ENCODE data around the gene ITPKB.

The ITPKB gene

DNA sequence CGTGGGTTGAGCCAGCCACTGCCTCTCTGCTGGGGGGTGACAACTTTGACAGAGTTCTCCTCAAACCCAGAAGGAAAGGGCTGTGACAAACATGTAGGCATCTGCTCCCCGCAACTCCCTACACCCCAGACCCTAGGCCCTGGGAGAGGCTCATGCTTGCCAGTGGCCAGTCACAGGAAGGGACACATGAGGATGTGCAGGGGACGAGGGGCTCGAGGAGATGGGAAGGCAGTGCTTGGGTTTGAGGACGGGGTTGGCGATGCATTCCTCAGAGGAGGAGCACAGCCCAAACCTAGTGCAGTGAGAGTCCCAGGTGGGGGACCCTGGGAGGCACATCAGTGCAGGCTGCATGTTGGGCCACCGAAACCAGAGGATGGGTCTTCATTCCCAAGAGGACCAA lies 128.4 kb downstream of the ITPKB start:
- Histone ChIP-seq H3K9me2 (ENCODE audit: low read depth, low read length) (no peaks in the 10 kb centered on the region), H3K36me3 (ENCODE audit: insufficient read depth, low read length) (no peaks in the 10 kb centered on the region), H3K79me2 (ENCODE audit: insufficient read depth, low read length) (no peaks in the 10 kb centered on the region), H3K9ac (ENCODE audit: low read length) (no peak overlapping the region), H3K4me2 (ENCODE audit: low read length) (no peak overlapping the region), H4K20me1 (ENCODE audit: insufficient read depth, low read length) (no peaks in the 10 kb centered on the region), H3F3A (ENCODE audit: insufficient read depth, low read length) (no peaks in the 10 kb centered on the region), H3K9me3 (ENCODE audit: low read length) (no peaks in the 10 kb centered on the region), H2AFZ (ENCODE audit: low read length) (no peak overlapping the region), H3K4me1 (ENCODE audit: insufficient read depth, low read length, severe bottlenecking) (no peaks in the 10 kb centered on the region), H3K4me3 (ENCODE audit: low read depth, low read length, poor library complexity, severe bottlenecking) (no peak overlapping the region), H3K27me3 (ENCODE audit: insufficient read depth, low read length) (no peaks in the 10 kb centered on the region), H3K27ac (ENCODE audit: low read depth, low read length, poor library complexity, severe bottlenecking) (no peak overlapping the region)
- TF ChIP-seq EZH2 (IDR thresholded peaks at IDR 0.05; ENCODE audit: borderline replicate concordance, low read length), result no peak
- TF ChIP-seq, protein P1, sequence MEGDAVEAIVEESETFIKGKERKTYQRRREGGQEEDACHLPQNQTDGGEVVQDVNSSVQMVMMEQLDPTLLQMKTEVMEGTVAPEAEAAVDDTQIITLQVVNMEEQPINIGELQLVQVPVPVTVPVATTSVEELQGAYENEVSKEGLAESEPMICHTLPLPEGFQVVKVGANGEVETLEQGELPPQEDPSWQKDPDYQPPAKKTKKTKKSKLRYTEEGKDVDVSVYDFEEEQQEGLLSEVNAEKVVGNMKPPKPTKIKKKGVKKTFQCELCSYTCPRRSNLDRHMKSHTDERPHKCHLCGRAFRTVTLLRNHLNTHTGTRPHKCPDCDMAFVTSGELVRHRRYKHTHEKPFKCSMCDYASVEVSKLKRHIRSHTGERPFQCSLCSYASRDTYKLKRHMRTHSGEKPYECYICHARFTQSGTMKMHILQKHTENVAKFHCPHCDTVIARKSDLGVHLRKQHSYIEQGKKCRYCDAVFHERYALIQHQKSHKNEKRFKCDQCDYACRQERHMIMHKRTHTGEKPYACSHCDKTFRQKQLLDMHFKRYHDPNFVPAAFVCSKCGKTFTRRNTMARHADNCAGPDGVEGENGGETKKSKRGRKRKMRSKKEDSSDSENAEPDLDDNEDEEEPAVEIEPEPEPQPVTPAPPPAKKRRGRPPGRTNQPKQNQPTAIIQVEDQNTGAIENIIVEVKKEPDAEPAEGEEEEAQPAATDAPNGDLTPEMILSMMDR (IDR thresholded peaks at IDR 0.05; ENCODE audit: low read length), result no peak

DNA sequence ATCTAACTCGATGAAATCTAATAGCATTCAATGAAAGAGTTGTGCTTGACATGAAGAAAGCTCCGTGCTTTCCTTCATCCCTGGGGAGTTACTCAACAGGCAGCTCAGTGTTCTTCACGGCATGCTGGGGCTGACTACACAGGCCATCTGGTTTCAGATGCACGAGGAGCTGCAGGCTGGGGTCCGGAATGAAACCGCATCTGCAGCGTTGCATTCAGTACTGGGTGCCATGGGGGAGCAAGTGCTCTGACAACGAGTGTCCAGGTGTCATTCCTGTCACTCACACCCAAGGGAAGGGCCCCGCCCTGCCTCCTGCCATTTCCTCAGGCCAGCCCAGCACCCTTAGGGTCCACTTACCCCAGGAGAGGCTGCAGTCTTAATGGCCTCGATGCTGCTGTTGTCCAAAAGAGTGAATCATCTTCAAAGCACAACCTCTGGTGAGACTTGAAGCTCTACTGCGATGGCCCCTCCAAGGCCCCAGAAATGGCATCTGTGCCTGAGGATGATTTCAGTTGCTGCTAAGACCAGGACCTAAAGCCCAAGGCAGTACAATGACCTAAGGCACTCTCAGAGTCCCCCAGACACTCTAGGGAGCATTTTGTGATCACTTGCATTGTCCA lies 129.1 kb downstream of the ITPKB start:
- TF ChIP-seq, protein P1 (IDR thresholded peaks at IDR 0.05; ENCODE audit: low read length), result no peak
- TF ChIP-seq EZH2 (IDR thresholded peaks at IDR 0.05; ENCODE audit: borderline replicate concordance, low read length), result no peak
- no peaks in the 10 kb centered on the region for H3K4me1 ChIP-seq (ENCODE audit: insufficient read depth, low read length, severe bottlenecking)
- H3K4me2 ChIP-seq (ENCODE audit: low read length), result no peak overlapping the region
- no peak overlapping the region for H2AFZ ChIP-seq (ENCODE audit: low read length)
- H3K27me3 ChIP-seq (ENCODE audit: insufficient read depth, low read length), result no peaks in the 10 kb centered on the region
- no peaks in the 10 kb centered on the region for H4K20me1 ChIP-seq (ENCODE audit: insufficient read depth, low read length)
- H3K79me2 ChIP-seq (ENCODE audit: insufficient read depth, low read length), result no peaks in the 10 kb centered on the region
- H3K9ac ChIP-seq (ENCODE audit: low read length), result no peak overlapping the region
- no peak overlapping the region for H3K27ac ChIP-seq (ENCODE audit: low read depth, low read length, poor library complexity, severe bottlenecking)
- H3K9me3 ChIP-seq (ENCODE audit: low read length), result no peaks in the 10 kb centered on the region
- H3K9me2 ChIP-seq (ENCODE audit: low read depth, low read length), result no peaks in the 10 kb centered on the region
- H3K4me3 ChIP-seq (ENCODE audit: low read depth, low read length, poor library complexity, severe bottlenecking), result no peak overlapping the region
- H3F3A ChIP-seq (ENCODE audit: insufficient read depth, low read length), result no peaks in the 10 kb centered on the region
- H3K36me3 ChIP-seq (ENCODE audit: insufficient read depth, low read length), result no peaks in the 10 kb centered on the region

DNA sequence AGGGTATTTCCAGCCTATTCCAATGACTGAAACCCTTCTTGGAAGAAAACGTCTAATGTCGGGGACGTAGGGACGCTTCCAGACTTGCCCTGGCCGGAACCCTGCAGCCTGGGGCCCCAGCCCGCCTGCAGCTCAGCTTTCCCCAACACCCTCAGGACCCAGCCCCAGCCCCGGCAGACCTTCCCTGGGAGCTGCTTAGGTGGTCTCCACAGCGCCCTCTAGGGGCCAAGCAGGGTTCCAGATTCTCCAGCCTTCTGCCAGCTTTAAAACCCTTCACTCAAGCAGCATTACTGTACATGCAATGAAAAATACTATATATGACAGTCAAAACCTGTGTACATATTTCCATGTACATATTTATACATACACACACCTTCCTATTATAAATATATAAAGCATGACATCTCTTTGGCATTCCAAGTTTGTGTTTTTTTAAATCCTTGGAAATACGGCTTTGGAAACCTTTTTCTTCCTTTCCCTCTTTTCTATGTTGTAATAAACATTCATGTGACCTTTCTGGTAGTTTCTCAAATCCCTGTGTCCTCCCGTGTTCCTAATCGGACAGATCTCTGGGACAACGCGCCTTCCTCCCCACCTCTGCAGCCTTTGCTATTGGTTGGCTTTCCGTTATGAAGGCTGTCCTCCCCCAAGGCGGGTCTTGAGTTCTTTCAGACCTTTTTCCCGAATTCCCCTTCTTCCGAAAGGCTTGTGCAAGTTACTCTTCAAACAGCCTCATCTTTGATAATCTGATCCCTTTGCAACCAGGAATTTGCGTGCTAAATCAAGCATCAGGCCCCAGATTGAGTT lies 130.2 kb downstream of the ITPKB start:
- Histone ChIP-seq H3K9ac (ENCODE audit: low read length) (no peak overlapping the region), H3K27ac (ENCODE audit: low read depth, low read length, poor library complexity, severe bottlenecking) (no peak overlapping the region), H3K9me2 (ENCODE audit: low read depth, low read length) (no peaks in the 10 kb centered on the region), H2AFZ (ENCODE audit: low read length) (no peak overlapping the region), H3K4me2 (ENCODE audit: low read length) (no peak overlapping the region), H3K36me3 (ENCODE audit: insufficient read depth, low read length) (no peaks in the 10 kb centered on the region), H3K4me3 (ENCODE audit: low read depth, low read length, poor library complexity, severe bottlenecking) (no peak overlapping the region), H3K4me1 (ENCODE audit: insufficient read depth, low read length, severe bottlenecking) (no peaks in the 10 kb centered on the region), H3F3A (ENCODE audit: insufficient read depth, low read length) (no peaks in the 10 kb centered on the region), H3K79me2 (ENCODE audit: insufficient read depth, low read length) (no peaks in the 10 kb centered on the region), H3K9me3 (ENCODE audit: low read length) (no peaks in the 10 kb centered on the region), H4K20me1 (ENCODE audit: insufficient read depth, low read length) (no peaks in the 10 kb centered on the region), H3K27me3 (ENCODE audit: insufficient read depth, low read length) (no peaks in the 10 kb centered on the region)
- TF ChIP-seq, protein P1 (IDR thresholded peaks at IDR 0.05; ENCODE audit: low read length), result peak; percentile 87
- no peak for TF ChIP-seq EZH2 (IDR thresholded peaks at IDR 0.05; ENCODE audit: borderline replicate concordance, low read length)
